CD4-positive, CD25-positive, alpha-beta regulatory T cell (primary cell): ENCODE measurements around the gene UGT2B10. TPM values are rescaled to one million over a fixed set of nuclear protein-coding genes. Genes with fewer than 3 reads are reported as not detected.
"Not testable (repeated sequence)": the region's sequence is repeated elsewhere in the genome, so short reads cannot be mapped to it uniquely, and the experiment has no call there.

ENCODE experiments used
- ATAC-seq, 2 donors: fragments of 150-1000 bp; cut with Tn5 transposase; one replicate each; pipeline ENCODE4 v1.10.0; 2021; ENCODE audit warnings: low read depth in 2 of 2, moderate number of reproducible peaks in 2 of 2, moderate library complexity in 1 of 2
- DNase-seq, 3 donors: peaks; one replicate each; pipeline versions ENCODE4 v3.0.0 to v3.0.0-alpha.2; 2012 to 2022; ENCODE audit warnings: mixed read lengths in 1 of 3
- H3K27ac ChIP-seq: one replicate; pipeline ENCODE4 v1.7.0; 2013; ENCODE audit warnings: mild to moderate bottlenecking, low read length; ENCODE audit not compliant: insufficient read depth, poor library complexity, severe bottlenecking
- H3K27me3 ChIP-seq: one replicate; pipeline ENCODE4 v1.7.0; 2013; ENCODE audit warnings: low read length; ENCODE audit not compliant: control insufficient read depth, insufficient read depth
- H3K36me3 ChIP-seq: one replicate; pipeline ENCODE4 v1.7.0; 2013; ENCODE audit warnings: mild to moderate bottlenecking, low read length, moderate library complexity; ENCODE audit not compliant: control insufficient read depth, insufficient read depth
- H3K4me1 ChIP-seq: 2 replicates; pipeline ENCODE4 v1.7.0; 2013; ENCODE audit warnings: mild to moderate bottlenecking, low read length; ENCODE audit not compliant: insufficient read depth, control insufficient read depth, poor library complexity, severe bottlenecking
- H3K4me3 ChIP-seq: one replicate; pipeline ENCODE4 v1.7.0; 2013; ENCODE audit warnings: low read depth, mild to moderate bottlenecking, low read length, moderate library complexity
- H3K9me3 ChIP-seq, 2 experiments: 1 replicate in 1 of 2; 2 replicates in 1 of 2; pipeline ENCODE4 v1.7.0; 2013; ENCODE audit warnings: low read length in 2 of 2, mild to moderate bottlenecking in 1 of 2, moderate library complexity in 1 of 2; ENCODE audit not compliant: control insufficient read depth in 2 of 2
- H3K27ac Mint-ChIP-seq, 3 donors: one replicate each; pipeline ENCODE4 v1.8.0; 2020 to 2022; ENCODE audit warnings: mild to moderate bottlenecking in 3 of 3, mixed read lengths in 3 of 3, moderate library complexity in 2 of 3
- H3K27me3 Mint-ChIP-seq: one replicate; pipeline ENCODE4 v1.8.0; 2022; ENCODE audit warnings: mild to moderate bottlenecking, mixed read lengths
- H3K36me3 Mint-ChIP-seq: one replicate; pipeline ENCODE4 v1.8.0; 2020; ENCODE audit warnings: mixed read lengths
- H3K4me1 Mint-ChIP-seq, 4 donors: one replicate each; pipeline ENCODE4 v1.8.0; 2020 to 2022; ENCODE audit warnings: mixed read lengths in 4 of 4, mild to moderate bottlenecking in 1 of 4
- H3K4me3 Mint-ChIP-seq, 4 donors: one replicate each; pipeline ENCODE4 v1.8.0; 2020 to 2022; ENCODE audit warnings: mild to moderate bottlenecking in 4 of 4, mixed read lengths in 4 of 4, moderate library complexity in 3 of 4
- H3K9me3 Mint-ChIP-seq, 7 donors: one replicate each; pipeline ENCODE4 v1.8.0; 2020 to 2022; ENCODE audit warnings: mixed read lengths in 7 of 7, mild to moderate bottlenecking in 3 of 7, moderate library complexity in 2 of 7
- polyA plus RNA-seq, 4 donors: library from polyadenylated mRNA; unstranded; fragments of 300-500 nt; fragmentation: Illumina TruSeq; gene quantifications; one replicate each; pipeline ENCODE4 v1.2.3, GENCODE V29; 2021
- total RNA-seq: library from RNA; stranded (reverse); gene quantifications from one replicate; pipeline ENCODE4 v1.2.3, GENCODE V29; 2022

The UGT2B10 gene
- total and polyA plus RNA-seq, 5 donors from 2014 or later = not detected

GRCh38 chr4:68810919-68811318, 4.9 kb upstream of the UGT2B10 start:
- Mint-ChIP-seq H3K9me3 (peaks cover 0 to 5% (median 2%) of the 10 kb centered on the region in 7 donors), H3K36me3 (no peaks in the 10 kb centered on the region), H3K27me3 (no peaks in the 10 kb centered on the region), H3K4me3 (no peak overlapping the region), H3K27ac (no peak overlapping the region), H3K4me1 (no peaks in the 10 kb centered on the region)
- Histone ChIP-seq H3K36me3 (no peaks in the 10 kb centered on the region), H3K4me3 (no peak overlapping the region), H3K9me3 (no peaks in the 10 kb centered on the region), H3K4me1 (no peaks in the 10 kb centered on the region), H3K27ac (no peak overlapping the region), H3K27me3 (no peaks in the 10 kb centered on the region)
- ATAC-seq (no peak), DNase-seq (no peak)

- not testable (repeated sequence) for H3K36me3 ChIP-seq, H3K27ac Mint-ChIP-seq, H3K27me3 Mint-ChIP-seq, H3K4me1 Mint-ChIP-seq, ATAC-seq, H3K27ac ChIP-seq, DNase-seq, H3K9me3 ChIP-seq, H3K9me3 Mint-ChIP-seq, H3K4me3 ChIP-seq, H3K4me1 ChIP-seq, H3K4me3 Mint-ChIP-seq, H3K36me3 Mint-ChIP-seq, H3K27me3 ChIP-seq
Observed at GRCh38 chr4:68816410-68817265, 844 bp downstream of the UGT2B10 start.

- H3K9me3 ChIP-seq = no peaks in the 10 kb centered on the region
- no peaks in the 10 kb centered on the region for H3K27me3 ChIP-seq
- Mint-ChIP-seq H3K9me3 (no peaks in the 10 kb centered on the region), H3K27me3 (no peaks in the 10 kb centered on the region), H3K4me1 (no peaks in the 10 kb centered on the region), H3K36me3 (no peaks in the 10 kb centered on the region), H3K4me3 (no peak overlapping the region), H3K27ac (no peak overlapping the region)
- no peak overlapping the region for H3K27ac ChIP-seq
- no peaks in the 10 kb centered on the region for H3K36me3 ChIP-seq
- DNase-seq (no peak), ATAC-seq (no peak)
- H3K4me3 ChIP-seq = no peak overlapping the region
- H3K4me1 ChIP-seq = no peaks in the 10 kb centered on the region
Observed at GRCh38 chr4:68817386-68817785, 1.6 kb downstream of the UGT2B10 start.

GRCh38 chr4:68818030-68818462, 2.3 kb downstream of the UGT2B10 start:
- H3K27ac ChIP-seq, H3K27me3 Mint-ChIP-seq, H3K36me3 Mint-ChIP-seq, DNase-seq, H3K4me3 ChIP-seq, ATAC-seq, H3K36me3 ChIP-seq, H3K4me1 ChIP-seq, H3K27ac Mint-ChIP-seq, H3K4me3 Mint-ChIP-seq, H3K27me3 ChIP-seq, H3K4me1 Mint-ChIP-seq, H3K9me3 Mint-ChIP-seq, H3K9me3 ChIP-seq: not testable (repeated sequence)

- Histone ChIP-seq H3K4me1 (no peaks in the 10 kb centered on the region), H3K27ac (no peak overlapping the region), H3K27me3 (no peaks in the 10 kb centered on the region), H3K4me3 (no peak overlapping the region), H3K36me3 (no peaks in the 10 kb centered on the region), H3K9me3 (no peaks in the 10 kb centered on the region)
- Mint-ChIP-seq H3K27ac (no peak overlapping the region), H3K9me3 (no peaks in the 10 kb centered on the region), H3K4me3 (no peak overlapping the region), H3K36me3 (no peaks in the 10 kb centered on the region), H3K27me3 (no peaks in the 10 kb centered on the region), H3K4me1 (no peaks in the 10 kb centered on the region)
- DNase-seq (no peak), ATAC-seq (no peak)
Observed at GRCh38 chr4:68831642-68832041, 15.8 kb downstream of the UGT2B10 start.

- no peak for ATAC-seq
- no peaks in the 10 kb centered on the region for H3K27me3 Mint-ChIP-seq
Observed at GRCh38 chr4:68850293-68850692, 34.5 kb downstream of the UGT2B10 start.

GRCh38 chr4:68855771-68856170, 40.0 kb downstream of the UGT2B10 start:
- Mint-ChIP-seq H3K27ac (no peak overlapping the region), H3K4me3 (no peak overlapping the region), H3K27me3 (no peaks in the 10 kb centered on the region), H3K9me3 (peaks cover 0 to 7% (median 4%) of the 10 kb centered on the region in 7 donors), H3K36me3 (no peaks in the 10 kb centered on the region), H3K4me1 (no peaks in the 10 kb centered on the region)
- H3K36me3 ChIP-seq = no peaks in the 10 kb centered on the region
- no peak for ATAC-seq
- H3K9me3 ChIP-seq = no peaks in the 10 kb centered on the region
- no peak overlapping the region for H3K4me3 ChIP-seq
- no peak overlapping the region for H3K27ac ChIP-seq
- no peaks in the 10 kb centered on the region for H3K4me1 ChIP-seq
- no peaks in the 10 kb centered on the region for H3K27me3 ChIP-seq
- no peak for DNase-seq

More at GRCh38 chr4:68850293-68850692, 34.5 kb downstream of the UGT2B10 start:
- Histone ChIP-seq H3K4me3 (no peak overlapping the region), H3K27me3 (no peaks in the 10 kb centered on the region), H3K36me3 (no peaks in the 10 kb centered on the region), H3K27ac (no peak overlapping the region), H3K9me3 (peaks cover 0 to 3% of the 10 kb centered on the region in 2 experiments), H3K4me1 (no peaks in the 10 kb centered on the region)
- Mint-ChIP-seq H3K27ac (no peak overlapping the region), H3K4me3 (no peak overlapping the region), H3K4me1 (no peaks in the 10 kb centered on the region), H3K36me3 (no peaks in the 10 kb centered on the region), H3K9me3 (peaks cover 0 to 11% (median 4%) of the 10 kb centered on the region in 7 donors)
- DNase-seq = no peak

GRCh38 chr4:68858039-68858438, 42.2 kb downstream of the UGT2B10 start:
- Mint-ChIP-seq H3K27ac (no peak overlapping the region), H3K4me3 (no peak overlapping the region), H3K9me3 (peaks cover 0 to 7% (median 4%) of the 10 kb centered on the region in 7 donors), H3K4me1 (no peaks in the 10 kb centered on the region), H3K27me3 (no peaks in the 10 kb centered on the region), H3K36me3 (no peaks in the 10 kb centered on the region)
- Histone ChIP-seq H3K36me3 (no peaks in the 10 kb centered on the region), H3K27me3 (no peaks in the 10 kb centered on the region), H3K4me3 (no peak overlapping the region), H3K4me1 (no peaks in the 10 kb centered on the region), H3K27ac (no peak overlapping the region), H3K9me3 (no peaks in the 10 kb centered on the region)
- ATAC-seq (no peak), DNase-seq (no peak)
